Ovary (tissue), 9 donors: ENCODE results near the gene VIM. TPM values are rescaled to one million over a fixed set of nuclear protein-coding genes. Genes with fewer than 3 reads are reported as not detected.
"Not testable (repeated sequence)": the region's sequence is repeated elsewhere in the genome, so short reads cannot be mapped to it uniquely, and the experiment has no call there.

Experiments
- DNase-seq, 5 donors: peaks; one replicate each; pipeline ENCODE4 v3.0.0-alpha.2; 2019 to 2020
- H3K27ac ChIP-seq, 2 donors: fragments of 200-600 bp; one replicate each; pipeline versions ENCODE4 v1.5.1 to v1.8.0; 2019 to 2022
- H3K27me3 ChIP-seq: fragments of 200-600 bp; one replicate; pipeline ENCODE4 v1.8.0; 2022
- H3K36me3 ChIP-seq: fragments of 200-600 bp; sonication (generic); one replicate; pipeline ENCODE4 v1.5.1; 2019
- H3K4me1 ChIP-seq: one replicate; pipeline ENCODE4 v1.8.1; 2013; ENCODE audit warnings: mild to moderate bottlenecking, moderate library complexity; ENCODE audit not compliant: insufficient read depth
- H3K4me3 ChIP-seq: fragments of 200-600 bp; sonication (generic); one replicate; pipeline ENCODE4 v1.5.1; 2017
- H3K9me3 ChIP-seq, 2 donors: fragments of 200-600 bp in 1 of 2; sonication (generic) in 1 of 2; one replicate each; pipeline versions ENCODE4 v1.5.1 to v1.8.1; 2013 to 2019; ENCODE audit warnings: mild to moderate bottlenecking in 1 of 2, moderate library complexity in 1 of 2
- CTCF ChIP-seq, 3 donors: fragments of 450-650 bp in 2 of 3; fragments of 200-600 bp in 1 of 3; IDR thresholded peaks; one replicate each; pipeline versions ENCODE4 v1.5.1 to v1.8.0; 2016 to 2022; ENCODE audit warnings: antibody characterized with exemption in 3 of 3, mild to moderate bottlenecking in 1 of 3
- EP300 ChIP-seq: sonication (generic); formaldehyde crosslinking; IDR thresholded peaks from one replicate; pipeline ENCODE4 v1.6.1; 2017; ENCODE audit warnings: antibody characterized with exemption
- POLR2A ChIP-seq: fragments of 450-650 bp; IDR thresholded peaks from one replicate; pipeline ENCODE4 v1.6.1; 2017; ENCODE audit warnings: antibody characterized with exemption, mild to moderate bottlenecking, moderate library complexity
- WGBS, 3 donors: extraction: QIAGEN DNeasy Blood & Tissue Kit in 1 of 3; methylation state at CpG; one replicate each; pipeline versions ENCODE4 v1.1.5 to v1.1.7; 2013 to 2017; 5-methylcytosine and 5-hydroxymethylcytosine counted together
- intact Hi-C, 4 donors: fragments of 100-400 bp; cut with DNase I; formaldehyde crosslinking; loops; one replicate each; pipeline versions ENCODE4 v1.11.0 to v1.15.1; 2022 to 2023
- polyA plus RNA-seq, 2 donors: library from polyadenylated mRNA; stranded (reverse); fragments of 200-250 nt in 1 of 2; fragments of 350-450 nt in 1 of 2; fragmentation: Illumina TruSeq in 1 of 2; extraction: RNeasy Lipid Tissue Mini Kit (QIAGEN cat#74804) in 1 of 2; gene quantifications; one replicate each; pipeline ENCODE4 v1.2.3, GENCODE V29; 2013 to 2014
- total RNA-seq, 7 donors: library from RNA; depleted of rRNA in 2 of 7; stranded (reverse); fragments of >200 nt in 2 of 7; fragmentation: NEBNext Ultra II Directional in 3 of 7; extraction: Animal tissue kit (Norgen Biotek cat#: 25700) in 3 of 7; gene quantifications; one replicate each; pipeline versions ENCODE4 v1.1.0 to v1.2.4, GENCODE V29; 2016 to 2023
- donor health status: DM: no; HTN: no; CAD: no; lungs with moderate emphysema.
- donor health status: DM: no; HTN: no; CAD: no.
- donor health status: Bipolar disorder and iron deficiency.
- donor health status: DM: yes; HTN: yes; CAD: no.
- donor health status: DM: no; HTN: no; CAD: no.
- donor health status: DM: yes; HTN: yes; CAD: no.

VIM gene
- total and polyA plus RNA-seq, 9 donors, result 2,370 to 6,135 (median 4,661) TPM

GRCh38 chr10:17250736-17251135 is 22.7 kb downstream of the VIM start:
- Histone ChIP-seq H3K4me1 (no peaks in the 10 kb centered on the region), H3K27me3 (no peaks in the 10 kb centered on the region), H3K4me3 (no peak overlapping the region), H3K36me3 (no peaks in the 10 kb centered on the region), H3K9me3 (no peaks in the 10 kb centered on the region), H3K27ac (no peak overlapping the region)
- no peak for DNase-seq
- intact Hi-C loops, result loop anchor here in 2 of 4 donors (2.0 to 5.0 kb wide), 2 partner anchors 406 to 418 kb away; no protein-coding TSS in a partner anchor
- 92 to 98% (median 95%) methylated on average over 2 of the region's 2 CpGs for WGBS, 3 donors
- TF ChIP-seq EP300, result no peak
- no peak for TF ChIP-seq POLR2A
- no peak for TF ChIP-seq CTCF (IDR thresholded peaks at IDR 0.05)

GRCh38 chr10:17254543-17255050 is 26.6 kb downstream of the VIM start:
- not testable (repeated sequence) for H3K27ac ChIP-seq, H3K4me3 ChIP-seq, H3K27me3 ChIP-seq, H3K4me1 ChIP-seq, DNase-seq, H3K9me3 ChIP-seq, H3K36me3 ChIP-seq
- intact Hi-C loops, result loop anchor here (5.0 kb wide), 3 partner anchors 407 to 427 kb away; no protein-coding TSS in a partner anchor
- WGBS, 3 donors, result 86 to 97% (median 92%) methylated on average over 2 of the region's 2 CpGs

- H3K9me3 ChIP-seq, result no peaks in the 10 kb centered on the region
- H3K4me3 ChIP-seq, result no peak overlapping the region
- H3K27ac ChIP-seq, result no peak overlapping the region
- TF ChIP-seq EP300 (no peak), POLR2A (no peak), CTCF (IDR thresholded peaks at IDR 0.05) (no peak)
- no peaks in the 10 kb centered on the region for H3K4me1 ChIP-seq
- no peaks in the 10 kb centered on the region for H3K27me3 ChIP-seq
- no peaks in the 10 kb centered on the region for H3K36me3 ChIP-seq
- DNase-seq, result no peak
- 60 to 96% (median 91%) methylated on average over 3 of the region's 3 CpGs for WGBS, 3 donors
- intact Hi-C loops, result loop anchor here (5.0 kb wide), 3 partner anchors 408 to 428 kb away; no protein-coding TSS in a partner anchor
These were observed 27.5 kb downstream of the VIM start for GRCh38 chr10:17255512-17255911.

- Histone ChIP-seq H3K9me3 (no peaks in the 10 kb centered on the region), H3K36me3 (no peaks in the 10 kb centered on the region), H3K4me3 (no peak overlapping the region), H3K27ac (no peak overlapping the region), H3K27me3 (no peaks in the 10 kb centered on the region), H3K4me1 (no peaks in the 10 kb centered on the region)
- 54 to 64% (median 58%) methylated on average over 1 of the region's 1 CpG for whole genome bisulfite sequencing, 3 donors
- intact Hi-C loops, result loop anchor here (5.0 kb wide), 3 partner anchors 409 to 429 kb away; no protein-coding TSS in a partner anchor
- DNase-seq, result no peak
- TF ChIP-seq POLR2A (no peak), EP300 (no peak), CTCF (IDR thresholded peaks at IDR 0.05) (no peak)
These were observed 28.0 kb downstream of the VIM start for GRCh38 chr10:17256051-17256450.

GRCh38 chr10:17256627-17257026 is 28.6 kb downstream of the VIM start:
- Histone ChIP-seq H3K36me3 (no peaks in the 10 kb centered on the region), H3K27ac (no peak overlapping the region), H3K4me1 (no peaks in the 10 kb centered on the region), H3K9me3 (no peaks in the 10 kb centered on the region), H3K4me3 (no peak overlapping the region), H3K27me3 (no peaks in the 10 kb centered on the region)
- WGBS, 3 donors, result 75 to 78% (median 75%) methylated on average over 5 of the region's 5 CpGs
- DNase-seq, result no peak
- no peak for TF ChIP-seq CTCF (IDR thresholded peaks at IDR 0.05)
- TF ChIP-seq POLR2A, result no peak
- no peak for TF ChIP-seq EP300
- intact Hi-C loops, result loop anchor here (5.0 kb wide), 3 partner anchors 409 to 429 kb away; no protein-coding TSS in a partner anchor
